Left colon (tissue), 2 donors: Measurements from ENCODE around the gene XG. TPM values are rescaled to one million over a fixed set of nuclear protein-coding genes. Genes with fewer than 3 reads are reported as not detected.
"Not testable (repeated sequence)": the region's sequence is repeated elsewhere in the genome, so short reads cannot be mapped to it uniquely, and the experiment has no call there.

Experiments used
- ATAC-seq: fragments of 200-7000 bp; cut with Tn5 transposase; one replicate; pipeline ENCODE4 v1.9.1; 2020; ENCODE audit warnings: mild to moderate bottlenecking, moderate library complexity
- DNase-seq, 2 donors: peaks; one replicate each; pipeline ENCODE4 v3.0.0-alpha.2; 2020
- intact Hi-C, 2 donors: fragments of 100-400 bp; cut with DNase I in 1 of 2; cut with micrococcal nuclease in 1 of 2; formaldehyde crosslinking; loops; one replicate each; pipeline versions ENCODE4 v1.11.2 to v1.14.0; 2022; cut with DNase I, micrococcal nuclease
- long read RNA-seq: library from polyadenylated mRNA; unstranded; transcript quantifications from one replicate; pipeline ENCODE4 v2.0.0, GENCODE V29; 2021
- total RNA-seq, 2 donors: library from RNA; stranded (reverse); fragmentation: NEBNext Ultra II Directional; extraction: Animal tissue kit (Norgen Biotek cat#: 25700); gene quantifications; one replicate each; pipeline ENCODE4 v1.2.1, GENCODE V29; 2021
- donor health status: DM: no; HTN: no; CAD: no.
- donor health status: DM: yes; HTN: yes; CAD: no.

XG gene
- total RNA-seq = under 1 TPM in 1 of 2 donors, not detected in 1; 0.11 TPM
- long read RNA-seq = 0 reads

GRCh38 chrX:2751874-2752300 is at the start of gene XG:
Gene XG (plus strand): TSS chrX:2752040. CDS start chrX:2752275, 235 bp downstream.
- intact Hi-C loops, DNase-seq, ATAC-seq: not testable (repeated sequence)

GRCh38 chrX:2703991-2704369 is 47.9 kb upstream of the XG start:
- intact Hi-C loops = no loop called here
- ATAC-seq (peak; percentile 90), DNase-seq (peak; percentile 54 to 58)

DNA sequence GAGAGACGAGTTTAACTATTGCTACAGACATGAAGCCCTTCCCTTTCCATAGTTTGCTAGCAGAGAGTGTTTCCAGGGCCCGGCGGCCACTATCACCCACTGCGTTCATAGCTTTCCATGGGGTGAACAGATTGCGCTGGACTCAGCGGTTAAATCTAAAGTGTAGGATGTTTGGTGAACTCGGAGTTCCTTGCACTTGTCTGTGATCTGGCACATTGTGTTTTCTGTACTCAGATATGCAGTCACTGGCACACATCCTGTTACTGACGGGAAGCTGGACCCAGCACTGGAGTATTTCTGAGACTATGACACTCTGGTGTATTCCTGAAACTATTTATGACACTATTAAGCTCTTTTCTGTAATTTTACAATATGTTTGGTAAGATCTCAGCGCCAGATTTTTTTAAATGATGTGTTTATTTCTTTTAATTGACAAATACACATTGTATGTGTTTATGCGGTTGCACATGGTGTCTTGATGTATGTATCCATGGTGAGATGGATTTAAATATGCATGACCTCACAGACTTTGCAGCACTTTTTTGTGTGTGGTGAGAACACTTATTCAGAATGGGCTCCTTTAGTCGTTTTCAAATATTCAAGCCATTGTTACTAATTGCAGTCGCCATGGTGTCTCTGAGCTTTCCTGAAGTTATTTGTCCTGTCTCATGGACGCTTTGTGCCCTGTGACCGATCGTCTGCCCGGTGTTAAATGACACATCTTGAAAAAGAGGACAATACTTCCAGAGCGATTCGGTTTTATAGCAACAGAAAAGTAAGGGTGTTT is 46.6 kb upstream of the XG start:
- no peak for ATAC-seq

DNA sequence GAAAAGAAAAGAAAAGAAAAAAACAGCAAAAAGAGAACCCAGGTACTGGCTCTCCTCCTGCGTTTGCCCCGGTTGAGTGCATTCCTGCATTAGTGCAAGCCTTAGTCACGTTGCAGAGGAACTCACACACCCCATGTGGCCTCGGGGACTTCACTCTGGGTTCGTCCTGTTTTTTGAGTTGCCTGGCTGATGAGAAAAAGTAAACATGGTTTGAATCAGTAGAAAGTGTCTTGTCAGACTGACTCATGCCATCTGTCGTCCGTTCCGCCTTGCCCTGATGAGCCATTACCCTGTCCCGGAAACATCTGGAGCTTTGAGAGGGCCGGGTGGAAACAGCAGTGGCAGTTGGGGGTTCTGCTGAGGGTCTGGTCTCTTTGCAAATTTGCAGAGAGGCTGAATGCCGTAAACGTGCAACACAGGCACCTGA is 44.5 kb upstream of the XG start:
- intact Hi-C loops = no loop called here
- peak; percentile 48 to 63 for DNase-seq
- ATAC-seq = peak; percentile 9

More for the DNA sequence above, 46.6 kb upstream of the XG start:
- intact Hi-C loops = no loop called here
- no peak for DNase-seq

DNA sequence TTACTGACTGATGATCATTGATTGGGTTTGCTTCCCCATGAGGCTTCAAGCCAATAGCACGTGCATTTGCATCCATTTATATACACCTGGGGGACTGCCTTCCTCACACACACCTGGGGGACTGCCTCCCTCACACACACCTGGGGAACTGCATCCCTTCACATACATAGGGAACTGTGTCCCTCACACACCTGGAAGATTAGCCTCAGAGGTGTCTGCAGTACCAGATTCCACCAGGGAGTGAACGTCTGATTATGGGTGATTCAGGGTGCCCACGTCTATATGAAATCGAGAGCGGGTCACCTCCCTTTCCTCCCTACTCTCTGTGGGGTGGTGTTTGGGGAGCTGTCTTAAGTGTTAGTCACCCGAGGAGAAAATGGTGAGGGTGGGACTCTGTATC is 43.8 kb upstream of the XG start:
- intact Hi-C loops = no loop called here
- DNase-seq (no peak), ATAC-seq (no peak)

DNA sequence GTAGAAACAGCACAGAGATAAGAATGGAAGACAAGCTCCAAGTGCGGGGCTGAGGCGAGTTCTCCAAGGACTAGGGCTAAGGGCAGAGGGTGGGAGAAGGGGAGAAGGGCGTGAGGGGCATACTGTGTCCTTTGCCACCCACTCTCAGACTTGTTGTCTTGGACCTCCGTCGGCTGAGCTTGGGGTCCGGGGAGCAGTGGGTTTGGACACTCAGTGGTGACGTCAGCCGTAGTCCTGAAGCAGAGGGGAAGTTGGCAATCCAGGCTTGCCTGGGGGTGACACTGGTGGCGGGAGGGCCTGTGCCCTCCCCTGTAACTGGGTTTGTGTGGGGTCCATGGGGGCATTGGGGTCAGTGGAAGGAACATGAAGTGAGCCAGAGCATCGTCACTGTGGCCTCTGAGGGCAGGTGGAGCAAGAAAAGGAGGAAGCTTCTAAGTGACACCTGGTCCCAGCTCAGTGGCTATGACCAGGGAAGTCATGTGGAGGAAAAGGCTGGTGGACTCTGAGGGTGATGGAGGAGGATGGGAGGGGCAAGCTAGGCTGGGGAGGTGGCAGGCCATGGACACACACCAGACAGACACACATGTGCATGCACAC is 43.1 kb upstream of the XG start:
- DNase-seq (peak in 1 of 2 donors; percentile 24), ATAC-seq (no peak)
- intact Hi-C loops = no loop called here

GRCh38 chrX:2709556-2709955 is 42.3 kb upstream of the XG start:
- DNase-seq (no peak), ATAC-seq (no peak)
- intact Hi-C loops = no loop called here

DNA sequence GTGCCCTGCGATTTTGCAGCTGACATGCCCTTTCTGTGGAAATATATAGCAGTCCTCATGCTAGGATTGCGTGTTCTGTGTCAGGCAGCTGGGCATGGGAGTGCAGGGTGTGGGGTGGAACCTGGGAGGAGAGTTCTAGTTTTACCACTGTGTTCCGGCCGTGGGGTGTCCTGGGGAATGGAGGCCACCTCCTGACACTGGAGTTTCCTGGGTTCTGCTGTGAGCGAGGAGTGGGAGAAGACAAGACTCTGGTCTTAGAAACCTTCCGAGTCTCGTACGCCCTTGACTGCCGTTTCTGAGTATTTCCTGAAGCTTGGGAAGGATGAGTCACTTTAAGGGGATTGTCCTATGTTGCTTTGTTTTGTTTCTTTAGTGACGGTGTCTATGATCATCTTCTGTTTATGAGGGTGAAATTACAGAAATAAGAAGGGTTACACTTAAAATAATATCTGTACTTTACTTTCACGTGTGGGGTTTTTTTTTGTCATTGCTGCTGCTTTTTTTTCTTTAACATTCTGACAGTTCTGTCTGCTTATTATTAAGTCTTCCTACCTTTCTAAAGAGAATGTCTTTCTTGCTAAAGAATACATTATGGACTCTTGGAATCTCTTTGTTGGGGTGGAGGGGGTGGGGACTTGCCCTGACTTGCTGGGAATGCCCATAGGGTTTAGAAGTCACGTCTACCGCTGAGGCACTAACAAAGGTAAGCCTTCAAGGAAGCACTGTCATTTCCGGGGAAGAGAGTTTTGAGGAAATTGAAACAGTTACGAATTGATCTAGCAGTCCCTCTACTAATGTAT is 41.6 kb upstream of the XG start:
- intact Hi-C loops = no loop called here
- ATAC-seq = peak; percentile 83
- peak in 1 of 2 donors; percentile 50 for DNase-seq

- no peak for DNase-seq
- intact Hi-C loops = no loop called here
Measured at GRCh38 chrX:2711441-2711840, 40.4 kb upstream of the XG start.

DNA sequence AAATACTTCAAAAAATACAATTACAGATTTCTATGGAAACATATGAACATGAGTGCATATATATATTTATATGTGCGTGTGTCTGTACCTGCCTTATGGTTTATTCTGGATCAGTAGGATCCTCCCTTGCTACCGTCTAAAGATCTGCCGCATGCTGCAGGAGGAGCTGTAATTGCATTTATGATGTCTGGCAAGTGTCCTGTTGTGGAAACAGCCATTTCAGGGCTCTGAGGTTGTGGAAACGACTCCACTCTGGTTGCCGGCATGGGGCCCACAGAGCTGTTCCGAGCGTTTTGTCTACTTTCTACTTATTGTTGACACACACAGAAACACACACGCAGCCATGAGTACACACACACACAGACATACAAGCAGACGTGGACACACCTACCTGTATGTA is 39.4 kb upstream of the XG start:
- intact Hi-C loops = no loop called here
- no peak for DNase-seq
- ATAC-seq = peak; percentile 57

More at GRCh38 chrX:2711441-2711840, 40.4 kb upstream of the XG start:
- ATAC-seq = no peak

DNA sequence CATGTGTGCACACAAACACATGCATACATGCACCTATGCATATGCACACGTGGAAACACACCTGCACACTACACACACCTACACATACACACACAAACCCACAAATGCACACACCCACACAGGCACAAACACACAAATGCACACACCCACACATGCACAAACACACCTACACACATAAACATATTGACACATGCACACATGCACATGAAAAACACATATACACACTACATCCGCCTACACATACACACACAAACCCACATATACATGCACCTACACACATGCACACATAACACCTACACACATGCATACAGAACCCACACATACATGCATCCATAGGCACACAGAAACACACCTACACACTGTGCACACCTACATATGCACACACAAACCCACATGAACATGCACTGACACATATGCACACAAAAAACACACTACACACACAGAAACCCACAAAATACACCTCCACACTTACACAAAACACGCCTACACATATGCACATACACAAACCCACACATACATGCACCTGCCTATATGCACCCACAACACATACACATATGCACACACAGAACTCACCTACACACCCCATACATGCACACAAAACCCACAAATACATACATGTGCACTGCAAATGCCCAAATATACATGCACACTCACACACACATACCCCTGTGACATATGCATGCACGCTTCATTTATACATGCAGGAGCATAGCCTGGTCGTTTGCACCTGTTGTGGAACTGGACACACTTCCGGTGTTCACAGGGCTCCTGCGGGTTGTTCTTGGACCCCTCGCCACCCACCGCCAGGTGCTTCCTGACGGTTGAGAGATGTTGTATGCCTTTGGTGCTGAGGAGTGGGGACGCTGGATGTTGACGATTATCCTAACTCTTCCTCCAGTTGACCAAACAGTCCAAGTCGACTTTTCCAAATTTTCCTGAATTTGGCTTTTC is 38.7 kb upstream of the XG start:
- DNase-seq (no peak), ATAC-seq (no peak)
- intact Hi-C loops = no loop called here

DNA sequence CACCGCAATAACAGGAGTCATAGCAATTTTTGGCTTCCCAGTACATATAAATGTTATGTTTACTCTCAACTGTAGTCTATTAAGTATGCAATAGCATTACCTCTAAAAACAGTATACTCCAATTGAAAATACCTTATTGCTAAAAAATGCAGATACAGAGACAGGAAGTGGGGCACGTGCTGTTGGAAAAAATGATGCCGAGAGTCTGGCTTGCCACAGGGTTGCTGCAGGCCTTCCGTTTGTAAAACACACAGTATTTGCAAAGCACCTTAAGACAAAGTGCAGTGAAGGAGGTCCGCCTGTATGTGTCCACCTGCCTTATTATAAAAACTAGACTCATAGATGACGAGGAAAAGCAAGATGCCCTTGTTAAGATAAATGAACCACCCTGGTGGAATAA is 37.3 kb upstream of the XG start:
- intact Hi-C loops = no loop called here
- no peak for ATAC-seq
- DNase-seq = no peak

- intact Hi-C loops = no loop called here
- DNase-seq (no peak), ATAC-seq (no peak)
Measured at GRCh38 chrX:2715066-2715600, 36.7 kb upstream of the XG start.

GRCh38 chrX:2717312-2717711 is 34.5 kb upstream of the XG start:
- intact Hi-C loops = no loop called here
- ATAC-seq (no peak), DNase-seq (no peak)

GRCh38 chrX:2718821-2719220 is 33.0 kb upstream of the XG start:
- intact Hi-C loops = no loop called here
- ATAC-seq (no peak), DNase-seq (no peak)

DNA sequence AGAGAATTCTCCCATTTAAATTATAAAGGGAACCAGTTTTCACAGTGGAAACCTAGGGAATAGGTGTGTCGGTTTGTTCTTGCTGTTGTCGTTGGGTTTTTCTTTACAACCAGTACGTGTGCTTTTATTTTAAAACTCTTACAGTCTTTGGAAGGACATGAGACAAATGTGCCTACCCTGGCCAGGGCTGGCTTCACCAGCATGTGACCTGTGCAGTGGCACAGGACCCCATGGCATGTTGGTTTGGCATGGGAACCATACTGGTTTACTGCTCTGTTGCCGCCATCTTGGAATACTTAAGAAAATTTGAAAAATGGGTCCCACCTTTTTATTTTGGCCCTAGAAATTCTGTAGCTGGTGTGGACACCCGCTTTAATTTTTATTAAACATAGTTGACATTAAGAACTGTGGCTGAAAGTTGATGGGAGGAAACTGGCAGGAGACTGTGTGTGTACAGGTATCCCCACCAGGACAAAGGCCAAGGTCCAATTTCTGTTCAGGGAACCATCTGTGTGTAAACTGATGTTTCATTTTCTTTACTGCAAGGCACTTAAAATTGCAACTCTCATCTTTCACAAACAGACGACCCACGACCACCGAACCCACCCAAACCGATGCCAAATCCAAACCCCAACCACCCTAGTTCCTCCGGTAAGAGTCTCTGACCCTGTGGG is 31.9 kb upstream of the XG start:
- ATAC-seq (no peak), DNase-seq (no peak)
- intact Hi-C loops = no loop called here

GRCh38 chrX:2723286-2723879 is 28.5 kb upstream of the XG start:
- ATAC-seq (no peak), DNase-seq (no peak)
- intact Hi-C loops = no loop called here
